Cardiac fibroblast (primary cell): ENCODE data around the gene SREK1.
A peak's percentile ranks its signal among the peaks of the same experiment; 100 is the strongest.

Experiments used
- DNase-seq, 2 donors: peaks; one replicate each; pipeline versions ENCODE4 v3.0.0 to v3.0.0-alpha.2; 2010; ENCODE audit warnings: low read depth in 2 of 2
- H3K4me3 ChIP-seq, 2 donors: replicated peaks in 1 of 2; 1 replicate in 1 of 2; 2 replicates in 1 of 2; pipeline ENCODE4 v1.5.1; 2011; ENCODE audit warnings: low read depth in 2 of 2, low read length in 2 of 2, mild to moderate bottlenecking in 2 of 2, moderate library complexity in 1 of 2
- CTCF ChIP-seq: IDR thresholded peaks from one replicate; pipeline ENCODE4 v1.5.1; 2011; ENCODE audit warnings: low read depth, mild to moderate bottlenecking, low read length, inconsistent platforms

Gene SREK1

GRCh38 chr5:66161356-66161755 lies 17.3 kb downstream of the SREK1 start:
- no peak for DNase-seq
- TF ChIP-seq CTCF, result no peak
- no peak overlapping the region for H3K4me3 ChIP-seq

- H3K4me3 ChIP-seq, result no peak overlapping the region
- DNase-seq, result peak in 1 of 2 donors; percentile 35
- no peak for TF ChIP-seq CTCF
These were observed 20.1 kb downstream of the SREK1 start for GRCh38 chr5:66164044-66164790.

- DNase-seq, result no peak
- TF ChIP-seq CTCF, result no peak
- no peak overlapping the region for H3K4me3 ChIP-seq
These were observed 24.1 kb downstream of the SREK1 start for GRCh38 chr5:66168226-66168625.

GRCh38 chr5:66169534-66169933 lies 25.4 kb downstream of the SREK1 start:
- H3K4me3 ChIP-seq, result no peak overlapping the region
- no peak for DNase-seq
- no peak for TF ChIP-seq CTCF

- no peak for TF ChIP-seq CTCF
- no peak overlapping the region for H3K4me3 ChIP-seq
- DNase-seq, result no peak
These were observed 26.3 kb downstream of the SREK1 start for GRCh38 chr5:66170195-66170919.

- TF ChIP-seq CTCF, result peak; percentile 49
- no peak overlapping the region for H3K4me3 ChIP-seq
- peak; percentile 73 to 75 for DNase-seq
These were observed 27.5 kb downstream of the SREK1 start for GRCh38 chr5:66171349-66172344.
